DOHH2 (cell line): ENCODE data around the gene CDKN1A.

Experiments
- CTCF ChIP-seq: fragments of 200-600 bp; sonication (generic); IDR thresholded peaks from one replicate; pipeline ENCODE4 v1.5.1; 2014; ENCODE audit warnings: antibody characterized with exemption, mild to moderate bottlenecking, low read depth, low read length; ENCODE audit not compliant: poor library complexity, severe bottlenecking
- EZH2phosphoT487 ChIP-seq: fragments of 200-600 bp; sonication (generic); IDR thresholded peaks from 2 replicates; pipeline ENCODE4 v1.6.1; 2017; ENCODE audit warnings: borderline replicate concordance, mild to moderate bottlenecking, antibody characterized with exemption, low read length, moderate library complexity, mixed read lengths

GRCh38 chr6:36659271-36659670 lies 19.2 kb upstream of the CDKN1A start:
- TF ChIP-seq CTCF: no peak
- TF ChIP-seq EZH2phosphoT487: no peak
